ENCODE data around the gene ADGRV1.
A peak's percentile ranks its signal among the peaks of the same experiment; 100 is the strongest.

Gene ADGRV1

DNA sequence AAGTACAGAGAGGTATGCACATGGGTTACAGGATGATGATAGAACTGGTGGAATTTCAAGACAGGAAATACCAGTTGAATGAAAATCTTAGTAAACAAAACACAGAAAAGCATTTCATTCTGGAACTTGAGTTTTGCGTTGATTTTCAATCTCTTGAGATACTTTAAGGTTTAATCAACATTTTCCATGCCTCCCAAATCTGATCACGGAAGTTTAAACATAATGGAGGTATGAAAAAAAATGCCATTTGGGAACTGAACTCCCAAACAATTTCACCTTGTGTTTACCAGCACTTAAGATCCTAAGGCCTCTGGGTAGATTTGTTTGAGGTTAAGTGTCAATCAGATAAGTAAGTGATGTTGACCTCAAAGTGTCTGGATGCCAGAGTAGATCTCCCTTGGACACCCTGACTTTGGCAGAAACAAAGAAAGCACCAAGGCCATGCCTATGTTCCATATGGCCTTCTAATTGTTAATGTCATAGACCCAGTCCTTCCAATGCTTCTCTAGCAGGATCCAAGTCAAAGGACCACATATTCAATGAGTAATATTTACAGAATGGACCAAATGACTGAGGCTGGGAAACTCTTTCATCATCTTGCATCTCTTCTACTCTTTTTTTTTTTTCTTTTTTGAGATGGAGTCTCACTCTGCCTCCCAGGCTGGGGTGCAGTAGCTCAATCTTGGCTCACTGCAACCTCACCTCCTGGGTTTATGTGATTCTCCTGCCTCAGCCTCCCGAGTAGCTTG, 607.6 kb downstream of the ADGRV1 start:
- peak; percentile 64 for DNase-seq (ENCODE audit: low read depth)
- Histone ChIP-seq H3K27me3 (replicated peaks; ENCODE audit: control insufficient read depth, insufficient read depth, low read length) (no peaks in the 10 kb centered on the region), H3K36me3 (ENCODE audit: control insufficient read depth, insufficient read depth, low read length, severe bottlenecking) (no peaks in the 10 kb centered on the region), H3K9ac (ENCODE audit: low read length) (no peak overlapping the region), H3K9me3 (ENCODE audit: control insufficient read depth, low read length) (no peaks in the 10 kb centered on the region), H3K4me3 (ENCODE audit: low read length) (no peak overlapping the region), H3K4me1 (ENCODE audit: control insufficient read depth, insufficient read depth, low read length) (peaks cover 16% of the 10 kb centered on the region)

DNA sequence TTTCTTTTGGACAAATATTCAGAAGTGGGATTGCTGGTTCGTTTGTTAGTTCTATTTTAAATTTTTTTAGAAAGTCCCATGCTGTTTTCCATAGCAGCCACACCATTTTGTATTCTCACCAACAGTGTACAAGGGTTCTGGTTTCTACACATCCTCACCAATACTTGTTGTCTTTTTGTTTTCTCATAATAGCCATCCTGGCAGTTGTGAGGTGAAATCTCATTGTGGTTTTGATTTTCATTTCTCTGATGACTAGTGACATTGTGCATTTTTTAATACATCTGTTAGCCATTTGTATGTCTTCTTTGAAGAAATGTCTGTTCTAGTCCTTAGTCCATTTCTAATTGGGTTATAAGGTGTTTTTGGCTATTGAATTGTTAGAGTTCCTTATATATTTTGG, 610.3 kb downstream of the ADGRV1 start:
- no peak overlapping the region for H3K4me3 ChIP-seq (ENCODE audit: low read length)
- no peak overlapping the region for H3K9ac ChIP-seq (ENCODE audit: low read length)
- peaks cover 3% of the 10 kb centered on the region for H3K4me1 ChIP-seq (ENCODE audit: control insufficient read depth, insufficient read depth, low read length)
- no peaks in the 10 kb centered on the region for H3K9me3 ChIP-seq (ENCODE audit: control insufficient read depth, low read length)
- no peak for DNase-seq (ENCODE audit: low read depth)
- H3K36me3 ChIP-seq (ENCODE audit: control insufficient read depth, insufficient read depth, low read length, severe bottlenecking): no peaks in the 10 kb centered on the region
- H3K27me3 ChIP-seq (replicated peaks; ENCODE audit: control insufficient read depth, insufficient read depth, low read length): no peaks in the 10 kb centered on the region

DNA sequence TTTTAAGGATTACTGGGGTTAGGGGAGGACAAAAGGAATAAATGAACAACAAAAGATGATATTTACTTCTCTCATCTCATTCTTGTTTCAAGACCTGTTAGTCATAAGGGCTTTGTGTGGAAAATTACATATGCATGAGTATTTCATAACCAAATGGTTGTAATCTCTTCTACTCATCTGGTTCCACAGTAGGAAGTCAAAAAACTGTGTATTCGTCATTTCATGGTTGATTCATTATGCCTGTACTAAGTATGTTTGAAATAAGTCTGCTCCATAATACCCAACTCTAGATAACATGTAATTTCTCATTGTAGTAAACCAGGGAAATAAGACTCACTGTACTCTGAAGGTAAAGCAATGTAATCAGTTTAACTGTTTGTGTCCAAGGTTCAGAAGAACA, 611.7 kb downstream of the ADGRV1 start:
- peaks cover 3% of the 10 kb centered on the region for H3K4me1 ChIP-seq (ENCODE audit: control insufficient read depth, insufficient read depth, low read length)
- no peak overlapping the region for H3K4me3 ChIP-seq (ENCODE audit: low read length)
- no peaks in the 10 kb centered on the region for H3K9me3 ChIP-seq (ENCODE audit: control insufficient read depth, low read length)
- H3K9ac ChIP-seq (ENCODE audit: low read length): no peak overlapping the region
- DNase-seq (ENCODE audit: low read depth): peak; percentile 82
- H3K27me3 ChIP-seq (replicated peaks; ENCODE audit: control insufficient read depth, insufficient read depth, low read length): no peaks in the 10 kb centered on the region
- H3K36me3 ChIP-seq (ENCODE audit: control insufficient read depth, insufficient read depth, low read length, severe bottlenecking): no peaks in the 10 kb centered on the region

DNA sequence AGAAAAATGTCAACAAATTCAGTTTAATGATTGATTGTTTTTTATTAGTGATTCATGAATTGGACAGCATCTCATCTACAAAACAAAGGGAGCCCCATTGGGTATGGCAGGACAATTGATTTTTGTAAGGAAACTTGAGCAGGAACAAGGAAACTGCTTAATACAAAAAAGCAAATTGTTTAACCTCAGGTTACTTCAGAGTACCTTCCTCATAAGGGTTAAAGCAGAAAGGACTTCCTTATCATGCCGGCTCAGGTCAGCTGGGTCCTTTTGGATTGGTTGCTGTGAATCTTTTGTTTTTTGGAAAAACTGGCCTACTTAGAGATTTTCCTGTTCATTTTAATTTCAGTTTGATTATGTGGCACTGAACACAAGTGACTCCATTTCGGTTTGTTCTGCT, 612.7 kb downstream of the ADGRV1 start:
- H3K36me3 ChIP-seq (ENCODE audit: control insufficient read depth, insufficient read depth, low read length, severe bottlenecking): no peaks in the 10 kb centered on the region
- no peaks in the 10 kb centered on the region for H3K9me3 ChIP-seq (ENCODE audit: control insufficient read depth, low read length)
- DNase-seq (ENCODE audit: low read depth): no peak
- H3K4me1 ChIP-seq (ENCODE audit: control insufficient read depth, insufficient read depth, low read length): peaks cover 3% of the 10 kb centered on the region
- H3K4me3 ChIP-seq (ENCODE audit: low read length): no peak overlapping the region
- H3K27me3 ChIP-seq (replicated peaks; ENCODE audit: control insufficient read depth, insufficient read depth, low read length): no peaks in the 10 kb centered on the region
- no peak overlapping the region for H3K9ac ChIP-seq (ENCODE audit: low read length)

DNA sequence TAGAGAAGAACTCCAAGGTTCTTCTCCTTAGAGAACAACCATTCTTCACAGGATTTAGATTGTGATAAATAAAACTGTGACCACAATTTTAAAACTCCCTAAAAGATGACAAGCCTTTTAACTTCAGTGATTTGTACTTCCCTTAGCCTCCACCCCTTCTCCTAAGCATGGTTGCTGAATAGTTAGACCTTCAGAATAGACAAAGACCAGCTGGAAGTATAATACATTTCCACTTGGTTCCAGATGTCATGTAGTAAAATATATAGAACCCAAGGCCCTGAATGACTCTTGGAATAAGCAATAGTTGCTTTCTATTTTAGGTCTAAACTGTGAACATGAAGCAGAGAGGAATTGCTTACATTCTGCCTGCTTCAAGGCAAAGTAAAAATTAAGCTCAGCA, 615.8 kb downstream of the ADGRV1 start:
- H3K4me1 ChIP-seq (ENCODE audit: control insufficient read depth, insufficient read depth, low read length): peaks cover 21% of the 10 kb centered on the region
- H3K4me3 ChIP-seq (ENCODE audit: low read length): no peak overlapping the region
- no peak for DNase-seq (ENCODE audit: low read depth)
- no peak overlapping the region for H3K9ac ChIP-seq (ENCODE audit: low read length)
- no peaks in the 10 kb centered on the region for H3K9me3 ChIP-seq (ENCODE audit: control insufficient read depth, low read length)
- no peaks in the 10 kb centered on the region for H3K27me3 ChIP-seq (replicated peaks; ENCODE audit: control insufficient read depth, insufficient read depth, low read length)
- H3K36me3 ChIP-seq (ENCODE audit: control insufficient read depth, insufficient read depth, low read length, severe bottlenecking): no peaks in the 10 kb centered on the region

DNA sequence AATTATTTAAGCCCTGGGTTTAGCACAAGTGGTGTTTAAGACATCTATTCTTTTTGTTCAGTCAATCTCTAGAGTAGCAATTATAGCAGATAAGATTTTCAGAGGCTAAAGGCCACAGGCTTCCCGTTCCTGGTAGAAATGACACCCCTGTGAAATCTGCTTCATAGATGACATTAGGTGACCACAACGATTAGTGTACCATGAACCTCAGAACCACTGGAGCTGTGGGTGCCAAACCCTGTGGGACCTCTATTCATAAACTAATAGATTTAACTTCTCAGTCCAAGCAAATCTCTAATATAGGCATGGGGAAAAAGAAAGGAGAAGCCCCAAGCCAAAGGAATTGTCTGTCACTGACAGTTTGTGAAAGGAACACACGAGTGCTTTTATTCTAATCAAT, 617.1 kb downstream of the ADGRV1 start:
- no peaks in the 10 kb centered on the region for H3K27me3 ChIP-seq (replicated peaks; ENCODE audit: control insufficient read depth, insufficient read depth, low read length)
- no peak for DNase-seq (ENCODE audit: low read depth)
- no peaks in the 10 kb centered on the region for H3K9me3 ChIP-seq (ENCODE audit: control insufficient read depth, low read length)
- H3K4me3 ChIP-seq (ENCODE audit: low read length): no peak overlapping the region
- no peaks in the 10 kb centered on the region for H3K36me3 ChIP-seq (ENCODE audit: control insufficient read depth, insufficient read depth, low read length, severe bottlenecking)
- no peak overlapping the region for H3K9ac ChIP-seq (ENCODE audit: low read length)
- peaks cover 20% of the 10 kb centered on the region for H3K4me1 ChIP-seq (ENCODE audit: control insufficient read depth, insufficient read depth, low read length)

DNA sequence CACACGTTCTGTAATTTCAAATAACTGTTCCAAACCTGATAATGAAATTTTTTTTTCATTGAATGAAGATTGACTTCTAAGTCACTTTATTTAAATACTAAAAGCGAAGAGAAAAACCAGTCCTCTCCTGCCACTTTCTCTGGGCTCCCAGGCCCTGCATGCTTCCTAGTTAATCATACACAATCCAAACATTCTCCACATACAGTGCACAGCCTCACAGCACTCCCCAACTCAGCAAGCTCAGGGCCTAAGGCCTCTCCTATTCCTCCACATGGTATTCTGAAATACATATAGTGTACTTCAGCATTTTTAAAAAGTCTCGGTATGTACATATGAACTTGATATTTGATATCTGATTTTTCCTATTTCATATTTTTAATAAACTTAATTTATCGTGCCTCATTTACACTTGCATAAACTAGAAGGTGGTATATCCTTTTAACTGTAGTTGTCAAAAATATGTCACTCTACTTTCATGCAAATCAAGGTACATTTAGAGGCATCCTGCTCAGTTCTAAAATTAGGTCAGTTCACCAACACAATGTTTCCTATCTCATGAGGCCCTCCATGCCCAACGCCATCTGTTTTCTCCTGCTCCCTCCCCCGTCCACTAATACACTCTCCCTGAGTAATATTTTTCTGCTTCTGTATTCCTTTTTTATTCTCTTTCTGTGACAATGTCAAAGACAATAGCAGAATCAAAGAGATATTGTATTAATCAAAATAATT, 617.9 kb downstream of the ADGRV1 start:
- Histone ChIP-seq H3K4me1 (ENCODE audit: control insufficient read depth, insufficient read depth, low read length) (peaks cover 20% of the 10 kb centered on the region), H3K36me3 (ENCODE audit: control insufficient read depth, insufficient read depth, low read length, severe bottlenecking) (no peaks in the 10 kb centered on the region), H3K4me3 (ENCODE audit: low read length) (no peak overlapping the region), H3K27me3 (replicated peaks; ENCODE audit: control insufficient read depth, insufficient read depth, low read length) (no peaks in the 10 kb centered on the region), H3K9me3 (ENCODE audit: control insufficient read depth, low read length) (no peaks in the 10 kb centered on the region), H3K9ac (ENCODE audit: low read length) (no peak overlapping the region)
- DNase-seq (ENCODE audit: low read depth): peak; percentile 66

DNA sequence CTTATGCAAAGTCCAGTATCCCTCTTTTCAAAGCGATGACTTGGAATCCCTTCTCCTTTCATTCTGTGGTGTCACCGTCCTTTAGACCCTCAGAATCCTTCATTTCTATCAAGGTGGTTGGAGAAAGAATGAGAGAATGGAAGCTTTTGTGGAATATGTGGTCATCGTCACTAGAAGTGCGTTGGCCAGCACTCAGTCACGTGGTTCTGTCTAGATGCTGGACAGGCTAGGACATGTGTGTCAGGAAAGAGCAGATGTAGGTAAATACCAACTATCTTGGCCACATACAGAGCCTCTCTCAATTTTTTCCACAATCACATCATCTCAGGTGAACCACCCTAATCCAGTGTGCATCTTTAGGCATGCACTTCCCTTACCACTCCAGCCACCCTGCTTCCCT, 618.5 kb downstream of the ADGRV1 start:
- Histone ChIP-seq H3K36me3 (ENCODE audit: control insufficient read depth, insufficient read depth, low read length, severe bottlenecking) (no peaks in the 10 kb centered on the region), H3K4me3 (ENCODE audit: low read length) (no peak overlapping the region), H3K27me3 (replicated peaks; ENCODE audit: control insufficient read depth, insufficient read depth, low read length) (no peaks in the 10 kb centered on the region), H3K4me1 (ENCODE audit: control insufficient read depth, insufficient read depth, low read length) (peaks cover 20% of the 10 kb centered on the region), H3K9me3 (ENCODE audit: control insufficient read depth, low read length) (no peaks in the 10 kb centered on the region), H3K9ac (ENCODE audit: low read length) (no peak overlapping the region)
- no peak for DNase-seq (ENCODE audit: low read depth)

DNA sequence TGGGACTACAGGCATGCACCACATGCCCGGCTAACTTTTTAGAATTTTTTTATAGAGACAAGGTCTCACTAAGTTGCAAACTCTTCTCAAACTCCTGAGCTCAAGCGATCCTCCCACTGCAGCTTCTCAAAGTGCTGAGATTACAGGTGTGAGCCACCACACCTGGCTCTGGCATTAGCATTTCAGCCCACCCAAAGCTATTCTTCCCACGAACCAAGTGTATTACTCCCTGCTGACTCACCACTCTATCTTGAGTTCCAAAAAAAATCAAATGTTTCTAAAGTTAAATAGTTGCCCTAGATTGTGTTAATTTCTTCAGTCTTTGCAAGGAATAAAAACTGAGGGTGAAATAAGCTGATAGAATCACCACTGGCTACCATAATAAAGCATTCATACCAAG, 619.0 kb downstream of the ADGRV1 start:
- H3K36me3 ChIP-seq (ENCODE audit: control insufficient read depth, insufficient read depth, low read length, severe bottlenecking): no peaks in the 10 kb centered on the region
- no peak for DNase-seq (ENCODE audit: low read depth)

DNA sequence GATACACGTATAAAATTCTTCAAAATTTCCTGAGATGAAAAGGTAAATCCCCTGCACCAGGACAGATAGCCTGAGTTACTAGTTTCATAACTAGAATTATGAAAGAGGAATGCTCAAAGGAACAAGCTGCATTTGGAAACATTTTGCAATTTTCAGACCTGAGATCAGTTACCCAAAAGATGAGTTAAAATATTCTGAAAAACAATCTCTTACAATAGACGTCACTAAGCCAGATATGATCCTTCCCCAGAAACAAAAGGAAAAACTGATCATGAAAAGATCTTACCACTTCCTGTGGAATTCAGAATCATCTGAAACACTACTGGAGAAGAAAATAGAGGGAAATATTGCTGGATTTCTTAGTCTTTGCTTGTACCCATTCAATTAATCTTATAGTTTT, 619.9 kb downstream of the ADGRV1 start:
- Histone ChIP-seq H3K4me1 (ENCODE audit: control insufficient read depth, insufficient read depth, low read length) (peaks cover 33% of the 10 kb centered on the region), H3K9ac (ENCODE audit: low read length) (peak overlapping the region; percentile 37), H3K27me3 (replicated peaks; ENCODE audit: control insufficient read depth, insufficient read depth, low read length) (no peaks in the 10 kb centered on the region), H3K36me3 (ENCODE audit: control insufficient read depth, insufficient read depth, low read length, severe bottlenecking) (no peaks in the 10 kb centered on the region), H3K4me3 (ENCODE audit: low read length) (no peak overlapping the region), H3K9me3 (ENCODE audit: control insufficient read depth, low read length) (no peaks in the 10 kb centered on the region)
- DNase-seq (ENCODE audit: low read depth): peak; percentile 78

More for the DNA sequence above, 619.0 kb downstream of the ADGRV1 start:
- H3K4me3 ChIP-seq (ENCODE audit: low read length): no peak overlapping the region
- no peaks in the 10 kb centered on the region for H3K9me3 ChIP-seq (ENCODE audit: control insufficient read depth, low read length)
- no peaks in the 10 kb centered on the region for H3K27me3 ChIP-seq (replicated peaks; ENCODE audit: control insufficient read depth, insufficient read depth, low read length)
- no peak overlapping the region for H3K9ac ChIP-seq (ENCODE audit: low read length)
- H3K4me1 ChIP-seq (ENCODE audit: control insufficient read depth, insufficient read depth, low read length): peaks cover 25% of the 10 kb centered on the region

DNA sequence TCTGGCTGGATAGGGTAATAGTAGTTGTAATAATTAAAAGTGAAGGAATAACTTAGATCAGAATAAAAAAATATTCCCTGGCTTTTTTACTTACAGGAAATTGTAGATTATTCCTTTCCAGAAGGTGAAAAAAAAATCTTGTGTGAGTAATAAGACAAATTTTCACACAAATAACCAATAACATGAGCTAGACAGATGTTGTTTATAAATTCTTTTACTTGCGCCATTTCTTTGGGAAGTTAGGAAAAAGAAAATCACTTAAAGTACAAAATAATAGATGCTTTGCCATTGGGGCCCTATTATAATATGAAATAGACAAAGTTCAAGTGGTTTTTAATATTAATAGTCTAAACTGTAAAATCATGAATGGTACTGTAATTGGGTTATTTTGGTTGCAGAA, 620.4 kb downstream of the ADGRV1 start:
- no peaks in the 10 kb centered on the region for H3K9me3 ChIP-seq (ENCODE audit: control insufficient read depth, low read length)
- peak; percentile 33 for DNase-seq (ENCODE audit: low read depth)
- peaks cover 35% of the 10 kb centered on the region for H3K4me1 ChIP-seq (ENCODE audit: control insufficient read depth, insufficient read depth, low read length)
- H3K4me3 ChIP-seq (ENCODE audit: low read length): no peak overlapping the region
- no peaks in the 10 kb centered on the region for H3K27me3 ChIP-seq (replicated peaks; ENCODE audit: control insufficient read depth, insufficient read depth, low read length)
- no peaks in the 10 kb centered on the region for H3K36me3 ChIP-seq (ENCODE audit: control insufficient read depth, insufficient read depth, low read length, severe bottlenecking)
- H3K9ac ChIP-seq (ENCODE audit: low read length): peak overlapping the region; percentile 37

Measured in adipocyte (in vitro differentiated cells).